Measurements from ENCODE around the gene COL15A1.
"Not testable (repeated sequence)": the region's sequence is repeated elsewhere in the genome, so short reads cannot be mapped to it uniquely, and the experiment has no call there.

Gene COL15A1

GRCh38 chr9:99093492-99093791 is 149.7 kb downstream of the COL15A1 start:
- Histone ChIP-seq H3K27ac (no peak overlapping the region), H4K20me1 (no peaks in the 10 kb centered on the region), H3K9ac (no peak overlapping the region), H3K4me2 (no peak overlapping the region), H3K9me3 (peaks cover 27% of the 10 kb centered on the region), H3K4me3 (no peak overlapping the region), H3K36me3 (no peaks in the 10 kb centered on the region), H3K27me3 (no peaks in the 10 kb centered on the region), H3K4me1 (no peaks in the 10 kb centered on the region)
- no peak for TF ChIP-seq Cebpa-rat (IDR thresholded peaks at IDR 0.05)

GRCh38 chr9:99095565-99095964 is 151.9 kb downstream of the COL15A1 start:
- Histone ChIP-seq H3K4me3 (no peak overlapping the region), H3K4me2 (no peak overlapping the region), H4K20me1 (no peaks in the 10 kb centered on the region), H3K9me3 (peaks cover 8% of the 10 kb centered on the region), H3K27ac (no peak overlapping the region), H3K36me3 (no peaks in the 10 kb centered on the region), H3K27me3 (no peaks in the 10 kb centered on the region), H3K9ac (no peak overlapping the region), H3K4me1 (no peaks in the 10 kb centered on the region)
- TF ChIP-seq Cebpa-rat (IDR thresholded peaks at IDR 0.05): no peak

- TF ChIP-seq Cebpa-rat (IDR thresholded peaks at IDR 0.05): no peak
- Histone ChIP-seq H3K4me1 (no peaks in the 10 kb centered on the region), H3K27ac (no peak overlapping the region), H3K9me3 (0 out of 2 replicates have a peak, but pooled peaks cover under 1% of the 10 kb centered on the region), H3K9ac (no peak overlapping the region), H3K4me2 (no peak overlapping the region), H3K27me3 (no peaks in the 10 kb centered on the region), H3K36me3 (no peaks in the 10 kb centered on the region), H3K4me3 (no peak overlapping the region), H4K20me1 (no peaks in the 10 kb centered on the region)
Observed at GRCh38 chr9:99096409-99096808, 152.7 kb downstream of the COL15A1 start.

- peaks cover 13% of the 10 kb centered on the region for H3K27me3 ChIP-seq
- not testable (repeated sequence) for H3K9ac ChIP-seq, H3K4me3 ChIP-seq, H3K4me2 ChIP-seq, H3K4me1 ChIP-seq, H4K20me1 ChIP-seq, H3K9me3 ChIP-seq, H3K27ac ChIP-seq, H3K36me3 ChIP-seq
Observed at GRCh38 chr9:99099806-99100585, 156.3 kb downstream of the COL15A1 start.

GRCh38 chr9:99101271-99101670 is 157.6 kb downstream of the COL15A1 start:
- Histone ChIP-seq H3K36me3 (no peaks in the 10 kb centered on the region), H3K4me3 (no peak overlapping the region), H3K27me3 (peaks cover 24% of the 10 kb centered on the region), H3K9ac (no peak overlapping the region), H3K9me3 (no peaks in the 10 kb centered on the region), H3K27ac (no peak overlapping the region), H3K4me1 (peaks cover 12% of the 10 kb centered on the region), H4K20me1 (peaks cover 9% of the 10 kb centered on the region; the same call in 1 of the 2 replicates), H3K4me2 (no peak overlapping the region)
- TF ChIP-seq Cebpa-rat (IDR thresholded peaks at IDR 0.05): no peak

- Histone ChIP-seq H3K4me1 (peaks cover 15% of the 10 kb centered on the region), H3K4me2 (no peak overlapping the region), H3K27me3 (peaks cover 29% of the 10 kb centered on the region), H3K27ac (no peak overlapping the region), H3K9me3 (no peaks in the 10 kb centered on the region), H3K36me3 (no peaks in the 10 kb centered on the region), H3K9ac (no peak overlapping the region), H3K4me3 (no peak overlapping the region), H4K20me1 (peaks cover 14% of the 10 kb centered on the region)
- no peak for TF ChIP-seq Cebpa-rat (IDR thresholded peaks at IDR 0.05)
Observed at GRCh38 chr9:99101812-99102211, 158.1 kb downstream of the COL15A1 start.

- H3K4me2 ChIP-seq: no peak overlapping the region
Observed at GRCh38 chr9:99103054-99103895, 159.6 kb downstream of the COL15A1 start.

GRCh38 chr9:99103901-99104458 is 160.3 kb downstream of the COL15A1 start:
- no peak overlapping the region for H3K27ac ChIP-seq
- TF ChIP-seq Cebpa-rat (IDR thresholded peaks at IDR 0.05): no peak
- H4K20me1 ChIP-seq: peaks cover 36% of the 10 kb centered on the region
- peak overlapping the region; percentile 90 for H3K4me3 ChIP-seq
- peaks cover 32% of the 10 kb centered on the region for H3K27me3 ChIP-seq
- peak overlapping the region; percentile 94 for H3K4me2 ChIP-seq
- H3K9ac ChIP-seq: peak overlapping the region; percentile 51
- peaks cover 32% of the 10 kb centered on the region for H3K4me1 ChIP-seq
- no peaks in the 10 kb centered on the region for H3K36me3 ChIP-seq
- H3K9me3 ChIP-seq: no peaks in the 10 kb centered on the region

More at GRCh38 chr9:99103054-99103895, 159.6 kb downstream of the COL15A1 start:
- Histone ChIP-seq H3K4me1 (peaks cover 30% of the 10 kb centered on the region), H3K27me3 (peaks cover 32% of the 10 kb centered on the region), H3K36me3 (no peaks in the 10 kb centered on the region), H3K4me3 (no peak overlapping the region), H3K9ac (no peak overlapping the region), H3K9me3 (no peaks in the 10 kb centered on the region), H4K20me1 (peaks cover 29% of the 10 kb centered on the region), H3K27ac (no peak overlapping the region)
- no peak for TF ChIP-seq Cebpa-rat (IDR thresholded peaks at IDR 0.05)

GRCh38 chr9:99104459-99105151 is 160.9 kb downstream of the COL15A1 start, which contains the start of gene TGFBR1:
Gene TGFBR1 (plus strand): TSS chr9:99105113. CDS start chr9:99105206, 93 bp downstream.
- peak within 1 kb of the TSS; percentile 92 for H3K27ac ChIP-seq
- H3K4me3 ChIP-seq: peak within 1 kb of the TSS; percentile 90
- H3K36me3 ChIP-seq: no peaks in the 10 kb centered on the region
- no peak for TF ChIP-seq Cebpa-rat (IDR thresholded peaks at IDR 0.05)
- no peaks in the 10 kb centered on the region for H3K9me3 ChIP-seq
- H3K4me2 ChIP-seq: peak within 1 kb of the TSS; percentile 94
- peaks cover 38% of the 10 kb centered on the region for H3K4me1 ChIP-seq
- H3K27me3 ChIP-seq: peaks cover 32% of the 10 kb centered on the region
- H3K9ac ChIP-seq: peak within 1 kb of the TSS; percentile 91
- peaks cover 42% of the 10 kb centered on the region for H4K20me1 ChIP-seq

Data from BLaER1 (cell line).